NCI-H510A (cell line): ENCODE data around the gene P2RY14.

Experiments used
- DNase-seq: peaks from one replicate; lab custom pipeline; 2025; lab: John Stamatoyannopoulos, UW

The P2RY14 gene

GRCh38 chr3:151213881-151214280 lies 64.5 kb downstream of the P2RY14 start:
- no peak for DNase-seq

DNA sequence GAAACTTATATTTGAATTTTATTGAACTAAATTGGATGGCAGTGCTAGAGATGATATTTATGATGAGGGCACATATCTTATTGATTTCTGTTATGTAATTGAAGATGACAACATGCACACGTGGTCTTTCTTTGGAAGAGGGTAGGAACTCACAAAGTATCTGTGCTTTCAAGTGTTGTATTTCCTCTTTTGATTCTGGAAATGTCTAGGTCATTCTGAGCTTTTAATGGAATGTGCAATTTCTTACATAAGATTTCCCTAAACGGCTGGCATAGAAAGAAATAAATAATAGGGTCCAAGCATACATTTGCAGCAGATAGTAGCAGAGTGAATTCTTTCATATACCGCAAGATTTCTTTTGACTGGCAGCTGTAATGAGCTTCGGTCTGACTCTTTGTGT lies 65.2 kb downstream of the P2RY14 start:
- DNase-seq = no peak

DNA sequence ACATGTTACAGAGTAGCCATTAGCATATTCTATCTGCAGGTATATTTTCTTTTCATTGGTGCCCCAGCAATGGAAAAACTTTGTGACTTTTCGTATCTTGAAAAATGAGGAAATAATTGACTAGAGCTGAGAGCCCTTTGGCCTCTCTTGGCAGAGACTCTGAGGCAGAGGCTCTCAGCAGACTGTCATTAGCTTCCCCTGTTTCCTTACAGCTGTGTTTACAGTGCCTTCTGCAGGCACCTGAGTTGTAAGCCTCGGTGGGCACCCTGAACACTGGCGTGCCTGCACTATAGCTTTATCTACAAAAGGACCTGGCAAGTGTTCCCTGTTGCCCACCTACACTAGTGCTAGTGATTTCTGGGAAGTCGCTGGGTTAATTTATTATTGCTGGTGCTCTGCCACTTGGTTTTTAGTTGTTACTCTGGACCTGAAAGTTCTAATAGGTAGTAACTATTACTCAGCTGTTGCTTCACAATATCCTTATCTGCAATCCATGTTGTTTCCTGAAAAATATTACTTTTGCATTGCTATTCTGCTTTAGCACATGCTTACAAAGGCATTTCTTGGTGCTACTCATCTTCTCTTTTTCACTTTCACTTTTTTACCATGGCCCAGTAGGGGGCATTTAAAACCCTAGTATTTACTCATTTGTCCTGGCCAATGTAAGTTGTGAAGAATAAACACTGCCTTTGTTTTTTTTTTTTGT lies 67.5 kb downstream of the P2RY14 start:
- DNase-seq = no peak

DNA sequence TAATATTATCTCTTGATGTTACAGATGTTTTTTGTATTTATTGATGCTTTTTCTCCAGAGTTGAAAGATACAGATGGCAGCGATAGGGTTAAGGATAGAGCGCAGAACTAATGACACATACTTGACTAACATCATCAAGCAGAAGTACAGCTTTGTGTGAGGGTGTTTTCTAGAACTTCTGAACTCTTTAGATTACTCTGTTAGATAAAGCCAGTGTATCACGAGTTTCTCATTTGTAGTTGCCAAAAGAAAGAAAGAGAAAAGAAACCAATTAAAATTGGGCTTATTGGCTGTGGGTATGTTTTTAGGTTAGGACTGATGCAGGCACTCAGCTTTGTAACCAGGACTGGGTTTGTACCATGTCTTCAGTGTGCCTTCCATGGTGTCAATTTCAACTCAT lies 68.7 kb downstream of the P2RY14 start:
- no peak for DNase-seq

- DNase-seq = no peak
Measured at GRCh38 chr3:151206201-151206600, 72.1 kb downstream of the P2RY14 start.

GRCh38 chr3:151205482-151205881 lies 72.9 kb downstream of the P2RY14 start:
- no peak for DNase-seq

GRCh38 chr3:151204530-151205402 lies 73.6 kb downstream of the P2RY14 start:
- DNase-seq = no peak

DNA sequence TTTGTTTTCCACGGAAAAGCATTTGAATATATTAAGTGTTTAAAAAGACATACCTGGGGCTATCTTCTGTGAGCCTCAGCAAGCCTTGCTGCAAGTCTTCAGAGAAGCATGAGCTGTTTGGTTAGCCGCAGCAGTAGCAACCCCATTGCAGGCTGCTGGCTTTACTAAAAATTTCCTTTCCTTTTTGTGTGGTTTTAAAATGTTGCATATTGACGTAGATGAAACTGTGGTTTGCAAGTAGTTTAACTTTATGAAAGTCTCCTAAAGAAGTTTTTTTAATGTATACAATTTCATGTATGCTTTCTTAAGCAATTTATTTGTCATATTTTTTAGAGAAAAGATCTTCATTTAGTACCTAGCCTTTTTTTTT lies 75.3 kb downstream of the P2RY14 start, which contains the start of gene GPR171:
Gene GPR171 (minus strand): TSS at position 166 of the 370 bp plus-strand sequence. CDS start 3,830 bp downstream, outside the sequence.
- no peak for DNase-seq

DNA sequence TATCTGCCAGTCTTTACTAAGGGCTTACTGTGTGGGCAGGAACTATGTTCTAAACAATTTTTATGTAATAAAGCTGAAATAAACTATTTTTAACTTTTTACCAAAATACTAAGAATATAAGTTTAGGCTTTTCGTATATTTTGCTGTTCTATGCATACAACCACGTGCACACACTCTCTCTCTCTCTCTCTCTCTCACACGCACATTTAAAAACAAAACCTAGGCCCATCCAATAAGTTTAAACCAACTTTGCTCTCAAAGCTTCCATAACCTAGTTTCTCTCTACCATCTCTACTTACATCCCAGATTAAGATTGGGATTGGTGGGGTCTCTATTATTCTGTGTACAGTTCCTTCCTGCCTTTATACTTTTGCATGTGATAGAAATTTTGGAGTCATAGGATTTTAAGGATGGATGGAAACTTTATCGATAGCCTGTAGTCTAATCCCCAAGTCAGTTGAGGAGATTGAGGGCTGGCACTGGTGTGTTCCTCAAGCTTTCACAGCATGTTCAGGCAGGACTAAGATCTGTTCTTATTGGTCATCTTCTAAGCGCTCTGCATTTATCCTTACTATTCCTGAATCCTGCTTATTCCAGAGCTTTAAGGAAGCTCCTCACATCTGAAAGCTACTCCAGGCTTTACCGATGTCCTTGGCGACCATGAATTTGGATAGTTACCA lies 77.2 kb downstream of the P2RY14 start:
- DNase-seq = no peak

DNA sequence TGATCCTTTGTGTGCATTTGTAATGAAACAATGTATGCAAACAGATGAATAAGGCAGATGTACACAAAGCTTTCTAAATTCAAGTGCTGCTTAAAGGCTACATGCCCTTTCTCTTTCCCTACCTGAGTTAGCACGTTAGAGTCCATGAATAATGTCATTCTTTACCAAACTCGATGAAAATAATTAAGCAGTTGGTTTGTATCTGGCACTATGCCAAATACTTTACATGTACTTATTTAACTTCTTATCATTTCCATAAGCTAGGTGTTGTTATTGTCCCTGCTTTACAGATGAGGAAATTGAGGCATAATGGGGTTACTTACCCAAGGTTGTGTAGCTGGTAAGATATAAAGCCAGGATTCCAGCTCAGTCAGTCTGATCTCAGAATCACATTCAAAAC lies 77.8 kb downstream of the P2RY14 start:
- no peak for DNase-seq

DNA sequence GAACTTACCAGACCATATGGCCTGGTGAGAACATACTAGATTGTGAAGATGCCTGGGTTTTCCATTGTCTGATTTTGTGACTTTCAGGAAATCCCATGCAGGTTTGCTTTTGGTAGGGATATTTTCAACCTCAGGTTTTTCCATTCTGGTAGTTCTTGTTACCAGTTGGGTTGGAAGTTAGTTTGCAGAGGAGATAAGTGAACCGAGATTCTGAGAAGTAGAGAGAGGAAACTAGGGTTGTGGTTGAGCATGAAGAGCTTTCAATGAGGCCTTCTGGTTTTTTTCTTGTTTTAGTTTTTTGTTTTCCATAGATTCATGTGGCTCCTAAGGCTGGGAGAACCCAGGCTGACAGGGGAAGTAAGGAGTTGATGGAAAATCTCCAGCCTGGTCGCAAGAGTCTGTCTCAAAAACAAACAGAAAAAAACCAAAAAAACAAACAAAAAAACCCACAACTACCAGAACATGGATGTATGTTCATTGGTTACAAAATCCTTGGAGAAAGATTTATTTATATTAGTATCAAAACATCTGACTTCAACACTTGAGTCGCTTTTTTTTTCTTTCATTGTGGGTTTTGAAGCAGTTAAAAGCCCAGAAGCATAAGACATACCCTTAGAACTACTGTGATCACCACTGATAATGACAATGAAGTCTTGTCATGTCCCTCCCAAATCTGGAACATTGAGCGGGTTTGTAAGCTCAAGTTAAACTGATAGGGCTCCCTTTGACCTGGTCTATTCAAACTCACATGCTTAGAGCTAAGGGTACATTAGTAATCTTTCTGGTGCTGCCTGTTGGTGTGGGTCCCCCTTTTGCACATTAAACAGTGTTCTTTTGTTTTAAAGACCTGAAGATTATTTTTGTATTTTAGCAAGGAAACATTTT lies 78.5 kb downstream of the P2RY14 start:
- DNase-seq = no peak

DNA sequence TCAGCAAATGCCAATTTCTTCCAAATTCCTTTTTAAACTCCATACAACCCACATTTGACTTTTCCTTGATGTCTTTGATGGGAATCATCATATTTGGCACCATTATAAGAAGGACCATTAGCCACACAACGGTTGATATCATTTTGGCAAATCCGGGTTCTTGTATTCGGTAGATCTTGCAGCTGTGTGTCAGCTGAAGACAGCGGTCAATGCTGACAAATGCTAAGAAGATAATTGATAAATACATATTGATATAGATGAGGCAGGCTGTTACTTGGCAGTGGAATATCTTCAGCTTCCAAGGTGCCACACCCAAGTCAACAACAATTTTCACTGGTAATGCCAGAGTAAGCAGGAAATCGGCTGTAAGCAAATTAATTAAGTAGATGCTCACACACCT lies 79.5 kb downstream of the P2RY14 start:
- DNase-seq = no peak

- no peak for DNase-seq
Measured at GRCh38 chr3:151197981-151198767, 80.2 kb downstream of the P2RY14 start.

DNA sequence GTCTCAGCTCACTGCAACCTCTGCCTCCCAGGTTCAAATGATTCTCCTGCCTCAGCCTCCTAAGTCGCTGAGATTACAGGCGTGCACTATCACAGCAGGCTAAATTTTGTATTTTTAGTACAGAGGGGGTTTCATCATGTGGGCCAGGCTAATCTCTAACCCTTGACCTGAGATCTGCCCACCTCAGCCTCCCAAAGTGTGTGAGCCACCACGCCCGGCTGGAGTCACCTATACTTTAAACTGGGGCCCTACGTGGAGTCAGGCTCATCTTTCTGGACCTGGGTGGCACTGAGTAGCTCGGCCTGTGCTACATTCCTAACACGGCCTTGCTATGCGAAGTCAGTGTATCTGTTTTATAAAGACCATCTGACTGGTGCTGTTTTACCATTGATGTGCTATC lies 81.1 kb downstream of the P2RY14 start:
- DNase-seq = no peak

- no peak for DNase-seq
Measured at GRCh38 chr3:151196434-151196833, 81.9 kb downstream of the P2RY14 start.

- no peak for DNase-seq
Measured at GRCh38 chr3:151195826-151196225, 82.5 kb downstream of the P2RY14 start.

- no peak for DNase-seq
Measured at GRCh38 chr3:151192545-151192944, 85.8 kb downstream of the P2RY14 start.

GRCh38 chr3:151191095-151191494 lies 87.2 kb downstream of the P2RY14 start:
- no peak for DNase-seq

DNA sequence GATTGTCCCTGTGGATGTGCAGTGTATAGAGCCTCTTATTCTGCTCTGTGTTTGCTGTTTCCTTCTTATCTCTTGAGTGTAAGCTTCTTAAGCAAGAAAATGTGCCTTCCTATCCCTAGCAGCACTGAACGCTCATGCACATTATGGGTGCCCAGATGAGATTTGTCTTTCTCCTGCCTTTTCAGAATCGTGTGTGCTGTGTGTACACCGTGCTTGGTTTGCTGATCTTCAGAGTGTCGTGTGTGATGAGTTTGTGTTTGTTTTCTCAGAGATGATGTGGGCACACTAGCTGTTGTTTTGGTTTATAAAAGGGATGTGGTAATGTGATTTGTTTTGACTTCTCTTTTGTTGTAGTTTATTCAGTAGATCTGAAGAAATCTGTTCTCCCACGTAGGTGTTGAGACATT lies 95.1 kb downstream of the P2RY14 start:
- DNase-seq = no peak

DNA sequence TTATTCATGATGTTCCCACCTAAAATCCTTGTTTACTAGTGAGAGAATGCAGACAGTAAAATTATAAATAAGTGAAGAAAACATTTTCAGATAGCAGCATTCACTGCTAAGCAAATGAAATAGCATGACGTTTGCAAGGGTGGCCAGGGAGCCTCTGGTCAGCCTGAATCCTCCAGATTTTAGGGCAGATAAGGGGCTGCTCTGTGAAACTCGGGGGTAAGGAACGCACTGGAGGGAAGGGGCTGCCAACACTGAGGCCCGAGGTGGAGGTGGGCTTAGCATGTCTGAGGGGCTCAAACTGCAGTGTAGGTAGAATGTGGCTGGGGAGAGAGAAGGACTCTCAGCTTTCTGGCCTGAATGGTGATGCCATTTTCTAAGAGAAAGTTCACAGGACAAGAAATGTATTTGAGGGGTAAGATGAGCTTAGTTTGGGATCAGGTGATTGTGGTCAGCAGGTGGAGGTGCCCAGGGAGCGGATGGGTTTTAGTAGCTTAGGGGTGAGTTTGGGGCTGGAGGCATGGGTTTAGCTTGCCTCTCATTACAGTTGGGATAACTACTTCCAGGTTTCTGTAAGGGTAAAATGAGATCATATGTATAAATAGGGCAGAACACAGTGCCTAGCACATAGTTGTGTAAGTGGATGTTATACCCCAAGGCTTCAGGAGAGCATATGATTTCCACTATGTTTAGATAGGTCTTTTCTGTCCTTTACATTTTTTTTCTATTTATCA lies 95.8 kb downstream of the P2RY14 start:
- DNase-seq = no peak
